NCI-H2171 (cell line): ENCODE data around the gene CDT1.
"Not testable (repeated sequence)": the region's sequence is repeated elsewhere in the genome, so short reads cannot be mapped to it uniquely, and the experiment has no call there.

Source experiments
- DNase-seq: peaks from one replicate; lab custom pipeline; 2025; lab: John Stamatoyannopoulos, UW

The CDT1 gene

DNA sequence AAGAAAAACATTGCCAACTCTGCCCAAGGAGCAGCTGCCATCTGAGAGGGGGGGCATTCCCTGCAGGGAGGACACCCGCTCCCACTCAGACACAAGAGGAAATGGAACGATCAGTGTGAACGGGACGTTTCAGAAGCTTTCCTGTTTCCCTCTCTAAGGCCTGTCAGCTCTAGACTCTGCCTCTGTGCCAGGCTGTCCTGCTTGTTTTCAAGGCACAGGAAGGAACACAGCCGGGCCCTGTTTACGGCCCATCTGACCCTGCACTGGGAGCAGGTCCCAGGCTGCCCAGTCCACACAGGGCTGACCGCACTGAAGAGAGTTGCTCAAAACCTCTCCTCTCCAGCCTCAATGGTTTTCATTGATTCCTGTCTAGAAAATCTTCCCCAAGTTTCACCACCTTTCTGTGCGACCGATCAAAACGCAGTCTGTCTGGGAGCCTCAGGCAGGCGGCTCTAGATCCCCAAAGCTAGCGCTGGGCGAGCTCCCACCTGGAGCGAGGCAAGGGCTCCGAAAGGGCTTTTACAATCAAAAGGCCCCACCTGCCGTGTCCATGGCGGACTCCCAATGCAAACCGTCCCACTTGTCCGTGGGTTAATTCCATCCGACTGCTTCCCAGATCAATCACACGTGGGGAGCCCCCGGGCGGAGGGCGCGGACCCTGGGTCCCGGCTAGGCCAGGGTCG, 20.1 kb upstream of the CDT1 start:
- DNase-seq = no peak

DNA sequence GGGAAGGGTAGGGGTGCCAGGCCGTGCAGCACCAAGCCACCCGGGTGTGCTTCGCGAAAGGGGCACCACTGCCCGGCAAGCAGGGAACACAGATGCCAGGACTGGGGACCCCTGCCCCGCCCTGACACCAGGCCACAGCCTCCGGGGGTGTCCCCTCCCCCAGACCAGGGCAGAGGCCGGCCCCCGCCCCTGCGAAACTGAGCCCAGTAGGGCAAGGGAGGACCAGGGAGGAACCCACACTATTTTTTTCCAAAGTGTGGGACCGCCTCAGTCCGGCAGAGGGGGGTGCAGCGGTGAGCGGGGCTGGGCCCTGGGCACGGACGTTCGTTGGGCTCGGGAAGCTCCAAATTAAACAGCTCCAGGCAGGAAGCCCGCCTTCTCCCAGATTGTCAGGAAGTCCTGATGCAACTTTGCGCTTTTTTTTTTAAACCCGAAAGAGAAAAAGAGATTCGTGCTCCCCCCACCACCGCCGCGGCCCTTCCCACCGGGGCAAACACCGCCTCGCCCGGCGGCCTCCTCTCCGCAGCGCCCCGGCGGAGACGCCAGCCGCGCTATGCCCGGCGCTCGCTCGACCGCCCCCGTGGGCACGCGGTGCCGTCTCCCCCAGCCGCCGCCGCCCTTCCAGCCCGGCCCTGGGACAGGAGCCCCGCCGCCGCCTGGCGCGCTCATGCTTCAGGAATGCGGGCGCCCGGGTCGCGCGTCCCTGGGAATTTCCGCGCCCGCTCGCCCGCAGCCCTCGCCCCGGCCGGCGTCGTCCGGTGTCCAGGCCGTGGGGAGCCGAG, 19.3 kb upstream of the CDT1 start:
- DNase-seq = no peak

DNA sequence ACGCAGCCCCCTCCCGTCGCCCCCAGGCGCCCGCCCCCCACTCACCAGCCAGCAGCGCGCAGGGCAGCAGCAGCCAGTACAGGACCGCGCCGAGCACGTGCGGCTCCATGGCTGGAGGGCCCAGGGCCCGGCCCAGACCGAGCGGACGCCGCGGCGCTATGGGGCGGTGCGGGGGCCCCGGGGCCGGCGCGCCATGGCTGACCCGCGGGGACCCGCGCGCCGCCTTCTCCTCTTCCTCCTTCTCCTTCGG, 18.8 kb upstream of the CDT1 start:
- DNase-seq = no peak

DNA sequence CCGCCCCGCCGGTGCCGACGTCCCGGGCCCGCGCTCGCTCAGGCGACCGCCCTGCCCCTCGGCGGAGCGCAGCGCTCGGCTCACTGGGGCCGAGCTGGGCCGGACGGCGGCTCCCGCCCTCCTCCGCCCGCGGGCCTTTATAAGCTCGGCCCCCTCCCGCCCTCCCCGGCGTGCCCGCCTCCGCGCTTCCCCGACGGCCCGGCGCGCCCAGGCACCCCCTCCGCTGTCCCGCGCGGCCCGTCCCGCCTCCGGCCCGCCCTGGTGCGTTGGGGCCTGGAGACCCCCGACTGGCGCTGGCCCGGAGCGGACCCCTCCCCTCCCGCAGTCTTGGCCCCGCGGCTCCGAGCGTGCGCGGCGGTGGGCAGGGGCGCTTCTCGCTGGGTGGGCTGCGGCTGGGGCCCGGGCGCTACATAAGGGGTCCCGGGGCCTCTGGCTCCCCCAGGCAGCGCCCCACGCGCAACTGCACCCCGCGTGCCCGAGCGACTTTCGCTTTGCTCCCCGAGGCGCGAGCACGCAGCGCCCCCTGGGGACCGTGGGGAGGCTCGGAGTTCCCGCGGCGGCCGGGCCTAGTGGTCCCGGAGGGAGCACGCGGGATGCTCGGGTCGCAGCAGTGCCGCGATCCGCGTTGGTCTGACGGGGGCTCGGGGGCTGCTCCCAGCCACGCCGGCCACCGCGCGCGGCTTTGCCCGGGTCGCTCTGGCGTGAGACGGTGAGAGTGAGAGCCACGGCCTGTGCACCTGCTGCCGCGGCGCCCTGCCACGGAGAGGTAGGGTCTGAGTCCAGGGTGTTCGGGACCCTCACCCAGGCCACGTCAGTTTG, 18.3 kb upstream of the CDT1 start, which contains the start of gene PIEZO1:
PIEZO1 (minus strand) TSS at position 115 of the 819 bp plus-strand sequence. CDS start 256 bp downstream, outside the sequence.
- peak; percentile 18 for DNase-seq

DNA sequence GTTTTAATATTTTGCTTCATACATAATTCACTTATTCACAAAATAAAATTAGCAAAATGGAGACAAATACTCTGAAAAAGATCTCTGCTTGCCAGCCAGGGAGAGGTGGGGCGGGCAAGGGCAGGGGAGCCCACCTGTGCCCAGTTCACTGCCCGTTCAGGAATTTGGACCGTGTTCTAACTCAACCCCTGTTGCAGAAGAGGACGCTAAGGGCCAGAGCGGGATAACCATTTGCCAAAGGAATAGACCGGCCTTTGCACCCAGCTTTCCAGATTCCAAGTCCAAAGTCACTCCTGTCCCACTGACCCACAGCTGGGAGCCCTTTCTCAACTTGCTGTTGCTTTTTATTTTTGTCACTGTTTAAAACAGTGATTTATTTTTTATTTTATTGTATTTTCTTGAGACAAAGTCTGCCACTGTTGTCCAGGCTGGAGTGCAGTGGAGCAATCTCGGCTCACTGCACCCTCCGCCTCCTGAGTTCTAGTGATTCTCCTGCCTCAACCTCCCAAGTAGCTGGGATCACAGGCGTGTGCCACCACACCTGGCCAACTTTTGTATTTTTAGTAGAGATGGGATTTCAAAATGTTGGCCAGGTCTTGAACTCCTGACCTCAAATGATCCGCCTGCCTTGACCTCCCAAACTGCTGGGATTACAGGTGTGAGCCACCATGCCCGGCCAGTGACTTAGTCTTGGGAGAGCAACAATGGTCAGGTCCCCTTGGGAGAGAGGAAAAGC, 15.8 kb upstream of the CDT1 start:
- no peak for DNase-seq

DNA sequence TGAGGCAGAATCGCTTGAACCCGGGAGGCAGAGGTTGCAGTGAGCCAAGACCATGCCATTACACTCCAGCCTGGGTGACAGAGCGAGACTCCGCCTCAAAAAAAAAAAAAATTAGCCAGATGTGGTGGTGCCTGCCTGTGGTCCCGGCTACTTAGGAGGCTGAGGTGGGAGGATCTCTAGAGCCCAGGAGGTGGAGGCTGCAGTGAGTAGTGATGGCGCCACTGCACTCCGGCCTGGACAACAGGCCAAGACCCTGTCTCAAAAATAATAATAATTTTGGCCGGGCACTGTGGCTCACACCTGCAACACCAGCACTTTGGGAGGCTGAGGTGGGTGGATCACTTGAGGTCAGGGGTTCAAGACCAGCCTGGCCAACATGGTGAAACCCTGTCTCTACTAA, 14.8 kb upstream of the CDT1 start:
- not testable (repeated sequence) for DNase-seq

DNA sequence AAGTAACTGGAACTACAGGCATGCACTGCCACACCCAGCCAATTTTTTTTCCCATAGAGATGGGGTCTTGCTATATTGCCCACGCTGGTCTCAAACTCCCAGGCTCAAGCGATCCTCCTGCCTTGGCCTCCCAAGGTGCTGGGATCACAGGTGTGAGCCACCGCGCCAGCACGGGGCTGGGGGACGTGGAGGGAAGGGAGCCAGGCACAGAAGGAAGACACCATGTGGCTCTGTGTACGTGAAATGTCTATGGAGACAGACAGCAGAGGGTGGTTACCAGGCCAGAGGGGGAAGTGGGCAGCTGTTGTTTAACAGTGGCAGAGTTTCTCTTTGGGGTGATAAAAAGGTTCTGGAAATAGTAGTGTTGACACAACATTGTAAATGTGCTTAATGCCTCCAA, 14.0 kb upstream of the CDT1 start:
- DNase-seq = no peak

DNA sequence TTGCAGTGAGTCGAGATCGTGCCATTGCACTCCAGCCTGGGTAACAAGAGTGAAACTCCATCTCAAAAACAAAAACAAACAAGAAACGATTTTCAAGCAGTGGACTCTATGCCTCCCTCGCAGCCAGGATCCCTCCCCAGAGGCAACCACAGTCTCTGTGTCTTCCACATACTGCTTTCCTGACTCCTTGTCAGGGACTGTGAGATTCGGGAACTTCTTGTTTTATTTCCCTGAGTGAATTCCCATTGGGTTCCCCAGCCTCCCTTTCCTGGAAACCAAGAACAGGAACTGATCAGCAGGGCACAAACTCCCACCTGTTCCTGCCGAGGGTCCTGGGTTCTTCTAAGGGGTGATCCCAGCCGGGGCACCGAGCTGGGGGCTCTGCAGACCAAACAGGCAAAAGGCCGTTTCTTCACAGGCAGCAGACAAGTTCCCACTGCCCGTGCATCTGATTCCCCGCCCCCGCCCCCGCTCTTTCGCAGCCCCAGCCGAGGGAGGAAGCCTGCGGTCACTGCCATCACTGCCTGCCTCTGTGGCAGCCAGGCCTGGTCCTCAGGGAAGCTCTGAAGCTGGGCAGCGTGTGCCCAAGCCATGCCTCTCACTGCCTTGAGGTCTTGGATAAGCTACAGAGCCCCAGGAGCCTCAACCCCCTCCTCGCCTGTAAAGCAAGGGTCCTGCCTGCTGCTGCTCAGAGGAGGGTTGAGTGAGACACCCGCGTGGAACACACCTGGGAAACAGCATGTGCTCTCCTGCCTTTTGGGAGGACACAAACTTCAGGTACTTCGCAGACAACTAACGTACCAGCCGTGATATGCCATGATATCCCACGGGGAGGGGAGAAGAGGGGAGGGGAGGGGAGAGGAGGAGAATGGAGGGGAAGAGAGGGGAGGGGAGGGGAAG, 13.0 kb upstream of the CDT1 start:
- no peak for DNase-seq

DNA sequence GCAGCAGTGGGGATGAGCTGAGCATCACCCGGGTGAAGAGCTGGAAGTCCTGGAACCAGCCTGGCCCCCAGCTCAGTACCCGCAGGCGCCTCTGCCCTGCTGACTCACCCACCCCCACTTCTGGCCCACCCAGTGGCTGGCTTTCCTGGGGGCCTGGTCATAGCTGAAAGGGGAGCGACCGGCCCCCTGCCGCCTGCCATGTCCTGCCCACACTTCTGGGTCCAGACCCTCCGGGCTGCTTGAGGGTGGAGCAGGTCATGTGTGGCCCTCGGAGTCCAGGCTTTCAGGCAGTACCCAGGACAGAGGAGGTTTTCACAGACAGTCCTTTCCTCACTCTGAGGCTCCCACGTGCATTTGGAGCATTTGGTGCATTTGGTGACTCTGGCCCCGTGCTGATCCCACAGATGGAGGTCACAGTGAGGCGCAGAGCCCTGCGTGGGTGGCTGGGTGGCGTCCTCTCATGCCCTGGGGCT, 11.5 kb upstream of the CDT1 start:
- no peak for DNase-seq

DNA sequence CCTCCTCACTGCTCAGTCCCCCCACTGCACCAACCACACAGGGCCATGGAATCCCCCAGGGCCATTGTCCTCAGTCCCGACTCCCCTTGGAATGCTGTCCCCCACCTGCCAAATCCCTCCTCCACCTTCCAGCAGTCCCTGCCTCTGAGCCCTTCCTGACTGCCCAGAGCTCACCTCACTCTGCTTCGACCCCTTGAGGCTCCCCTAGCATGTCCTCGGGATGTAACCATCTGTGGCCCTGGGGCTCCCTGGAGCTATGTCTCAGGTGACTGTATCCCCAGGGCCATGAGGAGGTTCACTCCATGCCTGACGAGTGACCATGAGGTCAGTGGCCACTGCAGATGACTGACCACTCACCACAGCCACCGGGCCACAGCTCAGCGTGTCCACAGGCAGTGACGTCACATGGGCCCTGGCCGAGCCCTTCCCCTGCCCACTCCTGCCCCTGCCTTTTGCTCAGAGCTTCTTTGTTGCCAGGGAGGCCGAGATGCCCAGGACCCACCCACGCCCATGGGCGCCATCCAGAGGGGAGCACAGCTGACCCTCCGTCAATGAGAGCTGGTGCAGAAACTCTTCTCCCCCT, 10.8 kb upstream of the CDT1 start:
- DNase-seq = no peak

DNA sequence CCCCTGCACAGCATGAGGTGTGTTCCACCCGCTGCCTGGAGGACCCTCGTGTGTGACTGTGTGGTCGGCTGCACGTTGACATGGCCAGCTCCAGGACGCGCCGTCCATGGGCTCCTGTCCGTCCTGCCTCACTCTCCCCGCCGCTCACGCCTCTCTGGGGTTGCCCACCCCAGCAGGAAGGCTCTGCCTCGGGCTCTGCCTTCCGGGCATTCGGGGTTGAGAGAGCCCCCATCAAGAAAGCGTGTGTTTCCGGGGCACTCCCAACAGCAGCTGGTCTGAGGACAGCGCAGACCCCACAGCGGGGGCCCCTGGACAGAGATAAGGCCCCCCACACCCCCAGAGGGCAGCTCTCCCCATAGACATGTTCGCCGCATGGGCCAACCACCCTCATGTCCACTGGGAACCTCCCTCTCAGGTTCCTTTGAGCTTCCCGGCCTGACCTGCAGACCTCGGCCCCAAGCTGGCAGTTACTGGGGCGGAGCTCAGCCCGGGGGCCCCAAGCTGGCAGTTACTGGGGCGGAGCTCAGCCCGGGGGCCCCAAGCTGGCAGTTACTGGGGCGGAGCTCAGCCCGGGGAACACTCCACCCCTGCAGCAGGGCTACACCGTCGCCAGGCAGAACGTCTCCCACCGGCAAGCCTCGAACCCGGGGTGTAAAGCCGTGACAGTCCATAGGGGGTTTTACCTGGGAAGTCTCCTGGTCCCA, 10.2 kb upstream of the CDT1 start:
- DNase-seq = no peak

DNA sequence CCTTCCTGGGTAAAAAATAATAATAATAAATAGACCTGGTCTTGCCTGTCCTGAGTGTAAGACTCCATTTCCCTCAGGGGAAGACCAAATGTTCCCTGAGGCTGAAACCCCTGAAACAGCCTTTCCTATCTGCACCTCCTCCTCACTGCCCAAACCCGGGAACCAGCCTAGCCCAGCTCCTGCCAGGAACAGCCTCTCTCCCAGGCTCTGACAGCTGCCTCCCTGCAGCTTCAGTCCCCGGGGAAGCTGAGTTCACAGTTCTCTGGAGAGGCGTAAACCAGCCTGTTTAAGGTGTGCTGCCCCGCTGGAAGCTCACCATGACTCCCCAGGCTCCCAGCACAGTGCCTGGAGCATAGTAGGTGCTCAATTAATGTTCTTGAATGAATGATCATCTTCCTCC, 7.3 kb upstream of the CDT1 start:
- DNase-seq = peak; percentile 38

DNA sequence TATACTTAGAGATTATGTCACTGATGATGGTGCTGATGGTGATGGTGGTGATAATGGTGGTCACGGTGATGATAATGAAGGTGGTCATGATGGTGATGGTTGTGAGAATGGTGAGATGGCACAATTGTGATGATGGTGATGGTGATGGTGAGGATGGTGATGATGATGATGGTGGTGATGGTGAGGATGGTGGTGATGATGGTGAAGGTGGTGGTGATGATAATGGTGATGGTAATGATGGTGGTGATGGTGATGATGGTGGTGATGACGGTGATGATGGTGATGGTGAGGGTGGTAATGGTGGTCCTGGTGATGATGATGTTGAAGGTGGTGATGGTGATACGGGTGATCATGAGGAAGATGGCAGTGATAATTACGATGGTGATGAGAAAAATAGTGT, 5.5 kb upstream of the CDT1 start:
- DNase-seq = no peak

DNA sequence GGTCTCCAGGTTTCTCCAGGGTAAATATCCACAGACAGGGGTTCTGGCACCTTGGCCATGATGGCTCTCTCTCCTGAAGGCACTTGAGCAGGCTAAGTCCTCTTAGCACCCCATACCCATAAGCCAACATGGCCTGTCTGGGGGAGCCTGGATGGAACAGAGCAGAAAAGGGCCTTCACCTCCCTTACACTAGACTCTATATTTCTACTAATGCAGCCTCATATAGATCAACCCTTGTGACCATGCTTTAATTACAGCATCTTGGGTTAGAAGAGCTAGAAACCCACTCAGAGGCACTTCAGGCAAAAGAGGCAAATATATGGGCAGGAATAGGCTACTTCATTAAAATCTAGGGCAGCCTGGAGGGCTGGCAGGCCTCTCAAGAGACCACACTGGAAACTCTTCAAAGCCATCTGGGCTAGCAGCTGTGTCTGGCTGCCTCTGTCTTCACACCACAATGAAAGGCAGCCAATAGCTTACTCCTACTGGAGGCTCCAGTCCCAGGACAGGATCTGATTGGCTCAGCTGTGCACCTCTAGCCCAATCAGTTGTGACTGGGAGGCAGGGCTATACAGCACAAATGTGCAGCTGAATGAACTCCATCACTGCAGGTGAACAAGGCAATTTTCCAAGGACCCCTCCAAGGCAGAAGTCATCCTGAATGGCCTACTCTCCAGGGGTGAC, 4.7 kb upstream of the CDT1 start:
- peak; percentile 86 for DNase-seq

DNA sequence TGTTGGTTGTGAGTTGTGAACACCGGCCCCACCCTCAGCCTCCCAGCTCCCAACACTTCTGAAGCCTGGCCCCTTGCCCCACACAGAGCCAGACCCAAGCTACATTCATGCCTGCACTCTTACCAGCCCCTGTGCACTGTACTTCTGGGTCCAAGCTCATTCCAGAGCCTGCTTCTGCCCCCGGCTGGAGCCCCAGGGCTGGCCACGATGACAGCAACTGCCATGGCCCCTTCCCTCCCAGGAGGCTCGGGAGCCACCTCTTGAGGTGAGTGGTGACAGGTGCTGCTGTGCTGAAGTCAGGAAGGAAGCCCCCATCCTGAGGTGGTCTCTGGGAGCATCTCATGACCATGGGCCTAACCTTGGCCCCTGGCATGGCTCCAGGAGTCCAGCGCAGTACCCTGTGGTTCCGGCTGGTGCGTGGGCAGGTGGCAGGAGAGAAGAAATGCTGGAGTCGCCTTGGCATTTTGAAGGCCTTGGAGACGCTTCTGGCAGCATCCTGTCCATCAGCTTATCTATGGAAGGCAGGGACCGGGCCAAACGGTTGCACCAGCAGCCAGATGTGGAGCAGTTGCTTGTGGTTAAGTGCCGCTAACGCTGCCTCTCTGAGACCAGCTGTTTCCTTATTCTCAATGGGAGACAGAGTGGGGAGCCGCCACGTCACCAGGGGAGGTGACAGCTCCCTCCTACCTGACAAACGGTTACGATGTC, 3.9 kb upstream of the CDT1 start:
- no peak for DNase-seq

DNA sequence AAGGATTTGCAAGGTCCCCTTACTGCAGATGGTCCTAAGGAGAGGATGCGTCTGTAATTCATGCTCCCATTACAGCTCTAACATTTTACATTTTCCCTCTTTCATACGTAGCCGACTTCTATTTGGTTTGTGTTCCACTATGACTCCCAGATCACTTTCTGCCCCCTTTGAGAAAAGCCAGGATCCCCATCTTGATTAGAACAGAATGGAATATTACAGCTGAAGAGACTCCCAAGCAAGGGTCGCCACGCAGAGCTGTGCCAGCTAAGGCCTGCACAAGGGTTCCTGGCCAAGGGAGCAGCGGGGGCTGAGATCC, 3.4 kb upstream of the CDT1 start:
- no peak for DNase-seq

DNA sequence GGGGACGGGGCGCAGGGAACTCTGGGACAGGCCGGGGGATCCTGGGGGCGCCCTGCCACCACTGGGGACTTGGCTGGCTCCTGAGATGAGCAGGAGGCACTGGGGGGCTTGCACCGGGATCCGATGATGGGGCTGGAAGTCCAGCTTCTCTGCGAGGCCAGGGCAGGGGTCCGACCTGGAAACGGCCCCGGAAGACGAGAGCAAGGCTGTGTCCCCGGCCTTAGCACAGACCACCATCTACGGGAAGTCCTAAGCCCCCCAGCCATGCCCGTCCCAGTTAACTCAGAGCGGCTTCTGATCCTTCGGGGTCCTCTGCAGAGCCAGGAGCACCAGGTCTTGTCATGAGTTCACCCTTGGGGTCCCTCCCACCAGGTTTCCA, 573 bp downstream of the CDT1 start:
- no peak for DNase-seq

DNA sequence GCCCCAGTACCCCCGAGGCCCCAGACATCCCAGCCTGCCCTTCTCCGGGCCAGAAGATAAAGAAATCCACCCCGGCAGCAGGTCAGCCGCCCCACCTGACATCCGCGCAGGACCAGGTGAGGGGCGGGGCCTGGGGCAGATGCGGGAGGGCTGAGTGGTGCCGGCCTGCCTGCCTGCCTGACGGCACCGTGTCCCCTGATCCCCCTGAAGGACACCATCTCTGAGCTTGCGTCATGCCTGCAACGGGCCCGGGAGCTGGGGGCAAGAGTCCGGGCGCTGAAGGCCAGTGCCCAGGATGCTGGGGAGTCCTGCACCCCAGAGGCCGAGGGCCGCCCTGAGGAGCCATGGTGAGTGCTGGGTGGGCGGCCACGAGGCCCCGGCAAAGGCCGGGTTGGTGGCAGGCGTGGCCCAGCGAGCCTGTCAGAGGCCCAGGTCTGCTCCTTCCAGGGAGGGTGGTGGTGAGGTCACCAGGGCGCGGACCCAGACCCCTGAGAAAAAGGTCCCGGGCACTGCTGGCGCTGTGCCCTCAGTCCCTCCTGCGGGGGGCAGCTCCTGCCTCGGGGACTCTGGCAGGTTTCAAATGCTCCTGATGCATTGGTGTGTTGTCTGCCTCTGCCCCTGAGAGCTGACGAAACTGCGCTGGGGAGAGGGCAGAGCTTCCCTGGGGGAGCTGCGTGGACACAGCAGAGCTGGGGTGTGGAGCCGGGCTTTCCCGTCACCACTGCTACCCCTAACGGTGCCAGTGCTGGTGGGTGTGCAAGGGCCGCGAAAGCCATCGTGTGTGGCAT, 1.2 kb downstream of the CDT1 start:
- DNase-seq = no peak
